KMS-11 (cell line): Measurements from ENCODE around the gene MLIP.

Source experiments
- H2AFZ ChIP-seq: fragments of 200-600 bp; sonication (generic); 2 replicates; pipeline ENCODE4 v1.6.1; 2016; ENCODE audit warnings: antibody characterized with exemption, mixed run types, low read depth
- H3K27ac ChIP-seq: fragments of 200-600 bp; sonication (generic); 2 replicates; pipeline ENCODE4 v1.6.1; 2016; ENCODE audit warnings: mild to moderate bottlenecking, mixed run types
- H3K27me3 ChIP-seq: fragments of 200-600 bp; sonication (generic); 2 replicates; pipeline ENCODE4 v1.6.1; 2017; ENCODE audit warnings: mild to moderate bottlenecking, low read depth, mixed run types, moderate library complexity; ENCODE audit not compliant: insufficient read depth
- H3K36me3 ChIP-seq: fragments of 200-600 bp; sonication (generic); 2 replicates; pipeline ENCODE4 v1.6.1; 2017; ENCODE audit warnings: mild to moderate bottlenecking, mixed run types; ENCODE audit not compliant: insufficient read depth
- H3K4me1 ChIP-seq: fragments of 200-600 bp; sonication (generic); 2 replicates; pipeline ENCODE4 v1.6.1; 2016; ENCODE audit warnings: mild to moderate bottlenecking, low read depth, mixed run types; ENCODE audit not compliant: poor library complexity, severe bottlenecking
- H3K4me2 ChIP-seq: fragments of 200-600 bp; sonication (generic); 2 replicates; pipeline ENCODE4 v1.7.0; 2016; ENCODE audit warnings: mild to moderate bottlenecking, mixed run types
- H3K4me3 ChIP-seq: fragments of 200-600 bp; sonication (generic); IDR thresholded peaks from 2 replicates; pipeline ENCODE4 v1.6.1; 2017; ENCODE audit warnings: low read depth, low read length, mixed read lengths; ENCODE audit not compliant: insufficient read depth
- H3K79me2 ChIP-seq: fragments of 200-600 bp; sonication (generic); 2 replicates; pipeline ENCODE4 v1.6.1; 2016; ENCODE audit warnings: low read depth, mixed run types; ENCODE audit not compliant: insufficient read depth
- H3K9ac ChIP-seq: fragments of 200-600 bp; sonication (generic); 2 replicates; pipeline ENCODE4 v1.6.1; 2016; ENCODE audit warnings: mild to moderate bottlenecking, mixed run types
- H4K20me1 ChIP-seq: fragments of 200-600 bp; sonication (generic); 2 replicates; pipeline ENCODE4 v1.6.1; 2016; ENCODE audit warnings: mild to moderate bottlenecking, mixed run types; ENCODE audit not compliant: insufficient read depth
- TF ChIP-seq, protein P1 (sequence below): fragments of 200-600 bp; sonication (generic); conservative IDR thresholded peaks from 2 replicates; pipeline ENCODE4 v1.6.1; 2017; ENCODE audit warnings: low read depth, mild to moderate bottlenecking, antibody characterized with exemption, low read length, moderate library complexity, mixed read lengths

MLIP gene

GRCh38 chr6:54132587-54132986 lies 21.3 kb downstream of the MLIP start:
- Histone ChIP-seq H3K36me3 (no peaks in the 10 kb centered on the region), H3K4me3 (no peak overlapping the region), H3K4me1 (no peaks in the 10 kb centered on the region), H3K9ac (no peak overlapping the region), H4K20me1 (no peaks in the 10 kb centered on the region), H2AFZ (no peak overlapping the region), H3K27ac (no peak overlapping the region), H3K79me2 (no peaks in the 10 kb centered on the region), H3K27me3 (no peaks in the 10 kb centered on the region), H3K4me2 (no peak overlapping the region)
- TF ChIP-seq, protein P1, sequence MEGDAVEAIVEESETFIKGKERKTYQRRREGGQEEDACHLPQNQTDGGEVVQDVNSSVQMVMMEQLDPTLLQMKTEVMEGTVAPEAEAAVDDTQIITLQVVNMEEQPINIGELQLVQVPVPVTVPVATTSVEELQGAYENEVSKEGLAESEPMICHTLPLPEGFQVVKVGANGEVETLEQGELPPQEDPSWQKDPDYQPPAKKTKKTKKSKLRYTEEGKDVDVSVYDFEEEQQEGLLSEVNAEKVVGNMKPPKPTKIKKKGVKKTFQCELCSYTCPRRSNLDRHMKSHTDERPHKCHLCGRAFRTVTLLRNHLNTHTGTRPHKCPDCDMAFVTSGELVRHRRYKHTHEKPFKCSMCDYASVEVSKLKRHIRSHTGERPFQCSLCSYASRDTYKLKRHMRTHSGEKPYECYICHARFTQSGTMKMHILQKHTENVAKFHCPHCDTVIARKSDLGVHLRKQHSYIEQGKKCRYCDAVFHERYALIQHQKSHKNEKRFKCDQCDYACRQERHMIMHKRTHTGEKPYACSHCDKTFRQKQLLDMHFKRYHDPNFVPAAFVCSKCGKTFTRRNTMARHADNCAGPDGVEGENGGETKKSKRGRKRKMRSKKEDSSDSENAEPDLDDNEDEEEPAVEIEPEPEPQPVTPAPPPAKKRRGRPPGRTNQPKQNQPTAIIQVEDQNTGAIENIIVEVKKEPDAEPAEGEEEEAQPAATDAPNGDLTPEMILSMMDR, result no peak

DNA sequence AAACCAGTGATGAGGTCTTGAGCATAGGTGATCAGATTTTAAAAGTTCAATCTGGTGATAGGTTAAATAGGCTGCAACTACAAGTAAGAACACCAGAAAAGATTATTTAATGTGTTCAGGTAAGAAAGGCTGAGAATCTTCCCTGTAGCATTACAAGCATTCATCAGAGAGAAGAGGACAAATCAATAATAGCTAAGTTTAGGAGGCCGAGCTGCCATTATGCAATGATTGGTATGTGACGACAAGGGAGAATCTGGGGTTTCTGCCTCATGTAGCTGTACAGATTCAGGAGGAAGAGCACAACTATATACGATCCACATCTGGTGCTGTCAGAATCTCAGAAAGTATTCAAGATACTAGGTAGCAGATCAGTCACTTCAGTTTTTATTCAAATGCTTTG lies 21.9 kb downstream of the MLIP start:
- no peak overlapping the region for H3K4me2 ChIP-seq
- no peak overlapping the region for H2AFZ ChIP-seq
- H4K20me1 ChIP-seq, result no peaks in the 10 kb centered on the region
- TF ChIP-seq, protein P1, result no peak
- no peaks in the 10 kb centered on the region for H3K79me2 ChIP-seq
- no peaks in the 10 kb centered on the region for H3K36me3 ChIP-seq
- H3K4me3 ChIP-seq, result no peak overlapping the region
- no peak overlapping the region for H3K9ac ChIP-seq
- no peaks in the 10 kb centered on the region for H3K4me1 ChIP-seq
- no peak overlapping the region for H3K27ac ChIP-seq
- H3K27me3 ChIP-seq, result no peaks in the 10 kb centered on the region

DNA sequence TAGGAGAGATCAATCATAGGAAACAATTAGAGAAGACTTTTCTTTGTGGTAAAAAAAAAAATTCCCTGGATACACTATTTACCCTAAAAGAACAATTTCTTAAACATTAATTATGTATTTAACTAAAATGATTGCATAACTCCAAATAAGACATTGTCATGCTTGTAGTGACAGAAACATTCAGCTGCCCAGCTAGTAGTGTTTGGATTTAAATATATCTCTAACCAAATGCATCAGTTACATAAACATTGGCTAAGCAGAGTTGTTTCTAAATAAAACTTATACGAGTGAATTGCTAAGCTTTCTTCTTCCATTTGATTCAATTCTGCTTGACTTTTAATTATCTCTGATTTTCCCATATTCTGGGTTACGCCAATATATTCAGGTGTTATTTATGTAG lies 23.7 kb downstream of the MLIP start:
- no peaks in the 10 kb centered on the region for H3K27me3 ChIP-seq
- TF ChIP-seq, protein P1, result no peak
- no peak overlapping the region for H3K4me3 ChIP-seq
- no peaks in the 10 kb centered on the region for H4K20me1 ChIP-seq
- H3K36me3 ChIP-seq, result no peaks in the 10 kb centered on the region
- H3K9ac ChIP-seq, result no peak overlapping the region
- no peak overlapping the region for H3K27ac ChIP-seq
- no peak overlapping the region for H2AFZ ChIP-seq
- no peak overlapping the region for H3K4me2 ChIP-seq
- no peaks in the 10 kb centered on the region for H3K79me2 ChIP-seq
- no peaks in the 10 kb centered on the region for H3K4me1 ChIP-seq

GRCh38 chr6:54135665-54136369 lies 24.6 kb downstream of the MLIP start:
- H2AFZ ChIP-seq, result no peak overlapping the region
- H3K79me2 ChIP-seq, result no peaks in the 10 kb centered on the region
- TF ChIP-seq, protein P1, result no peak
- no peak overlapping the region for H3K27ac ChIP-seq
- H3K4me1 ChIP-seq, result no peaks in the 10 kb centered on the region
- H3K9ac ChIP-seq, result no peak overlapping the region
- no peaks in the 10 kb centered on the region for H3K27me3 ChIP-seq
- H3K4me3 ChIP-seq, result no peak overlapping the region
- no peaks in the 10 kb centered on the region for H4K20me1 ChIP-seq
- no peaks in the 10 kb centered on the region for H3K36me3 ChIP-seq
- H3K4me2 ChIP-seq, result no peak overlapping the region
